Head of caudate nucleus (tissue), 42 donors: ENCODE results near the gene CYP17A1.
"Not testable (repeated sequence)": the region's sequence is repeated elsewhere in the genome, so short reads cannot be mapped to it uniquely, and the experiment has no call there.

ENCODE experiments used
- DNase-seq, 42 donors: peaks; one replicate each; pipeline versions ENCODE4 v3.0.0 to v3.0.0-alpha.2; 2020 to 2021; ENCODE audit warnings: mixed read lengths in 7 of 42
- intact Hi-C: fragments of 100-400 bp; cut with DNase I; formaldehyde crosslinking; loops from one replicate; pipeline ENCODE4 v1.15.0; 2022

The CYP17A1 gene

DNA sequence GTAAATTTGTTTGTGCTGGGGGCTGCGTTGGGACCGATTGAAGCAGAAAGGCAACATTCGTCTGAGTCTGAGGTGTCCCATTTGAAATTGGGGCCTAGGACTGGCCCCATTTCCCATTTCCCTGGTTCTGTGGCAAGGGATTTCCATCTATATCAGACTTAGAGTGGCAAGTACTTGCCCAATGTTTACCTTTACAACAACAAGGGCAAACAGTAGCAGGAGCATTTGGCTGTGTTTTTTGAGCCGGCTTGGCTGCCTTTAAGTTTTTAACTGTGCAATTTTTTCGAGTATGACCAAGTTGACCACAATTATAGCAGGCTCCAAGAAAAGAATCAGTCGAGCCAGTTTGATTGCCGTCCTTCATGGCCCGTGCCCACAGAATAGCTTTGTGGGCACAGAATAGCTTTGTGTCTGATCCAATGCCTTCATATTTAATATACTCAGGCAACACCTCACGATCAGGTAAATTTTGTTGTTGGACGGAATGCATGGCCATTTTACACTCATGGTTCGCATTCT, 4.7 kb upstream of the CYP17A1 start:
- intact Hi-C loops = loop anchor here (10.0 kb wide), 1 partner anchor 107 kb away; no protein-coding TSS in a partner anchor
- DNase-seq = no peak

DNA sequence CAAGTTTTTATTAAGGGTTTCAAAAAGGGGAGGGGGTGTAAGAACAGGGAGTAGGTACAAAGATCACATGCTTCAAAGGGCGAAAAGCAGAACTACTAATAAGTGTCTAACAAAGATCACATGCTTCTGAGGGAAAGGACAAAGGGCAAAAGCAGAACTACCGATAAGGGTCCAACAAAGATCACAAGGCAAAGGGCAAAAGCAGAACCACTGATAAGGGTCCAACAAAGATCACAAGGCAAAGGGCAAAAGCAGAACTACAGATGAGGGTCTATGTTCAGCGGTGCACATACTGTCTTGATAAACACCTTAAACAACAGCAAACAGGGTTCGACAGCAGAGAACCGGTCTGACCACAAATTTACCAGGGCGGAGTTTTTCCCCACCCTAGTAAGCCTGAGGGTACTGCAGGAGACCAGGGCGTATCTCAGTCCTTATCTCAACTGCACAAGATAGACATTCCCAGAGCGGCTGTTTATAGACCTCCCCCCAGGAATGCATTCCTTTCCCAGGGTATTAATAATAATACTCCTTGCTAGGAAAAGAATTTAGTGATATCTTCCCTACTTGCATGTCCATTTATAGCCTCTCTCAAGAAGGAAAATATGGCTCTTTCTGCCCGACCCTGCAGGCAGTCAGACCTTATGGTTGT, 1.2 kb upstream of the CYP17A1 start:
- intact Hi-C loops = loop anchor here (10.0 kb wide), 1 partner anchor 66 kb away; no protein-coding TSS in a partner anchor
- DNase-seq = not testable (repeated sequence)

DNA sequence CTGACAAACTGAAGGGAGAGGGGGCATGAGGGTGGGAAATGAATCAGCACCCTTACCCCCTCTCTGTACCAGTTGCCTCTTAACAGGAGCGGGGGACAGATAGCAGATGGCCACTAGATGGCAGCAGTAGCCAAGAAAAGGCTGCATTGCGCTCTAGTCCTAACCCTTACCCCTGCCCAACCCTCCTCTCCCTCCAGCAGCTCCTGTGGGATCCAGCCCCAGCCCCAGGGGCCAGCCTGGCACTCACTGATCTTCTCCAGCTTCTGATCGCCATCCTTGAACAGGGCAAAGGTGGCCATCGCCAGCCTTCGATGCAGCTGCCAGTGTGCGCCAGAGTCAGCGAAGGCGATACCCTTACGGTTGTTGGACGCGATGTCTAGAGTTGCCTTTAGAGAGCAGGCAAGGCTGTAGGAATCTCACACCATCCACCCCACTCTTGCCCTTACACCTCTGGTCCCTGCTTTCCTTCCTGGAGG, 2.2 kb downstream of the CYP17A1 start:
- intact Hi-C loops = loop anchor here (10.0 kb wide), 1 partner anchor 70 kb away; no protein-coding TSS in a partner anchor
- DNase-seq = peak; percentile 35 to 91 (median 79)

DNA sequence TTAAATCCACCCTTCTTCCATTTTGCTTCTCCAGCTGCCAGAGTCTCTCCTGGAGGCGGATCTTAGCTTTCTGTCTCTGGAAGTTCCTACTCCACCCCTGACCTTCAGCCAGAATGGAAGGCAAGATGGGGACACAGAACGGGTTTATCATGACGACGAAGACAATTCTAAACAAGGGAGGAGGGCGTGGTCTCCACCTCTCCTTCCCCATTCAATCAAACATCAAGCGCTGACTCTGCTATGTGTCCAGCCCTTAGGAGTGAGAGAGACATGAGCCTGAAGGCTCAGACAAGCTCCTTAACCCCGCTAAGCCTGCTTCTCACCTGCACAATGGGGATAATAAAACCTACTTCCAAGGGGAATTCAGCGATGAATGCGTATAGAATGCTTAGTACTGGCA, 3.1 kb downstream of the CYP17A1 start:
- DNase-seq = no peak
- intact Hi-C loops = loop anchor here (10.0 kb wide), 1 partner anchor 71 kb away; no protein-coding TSS in a partner anchor

DNA sequence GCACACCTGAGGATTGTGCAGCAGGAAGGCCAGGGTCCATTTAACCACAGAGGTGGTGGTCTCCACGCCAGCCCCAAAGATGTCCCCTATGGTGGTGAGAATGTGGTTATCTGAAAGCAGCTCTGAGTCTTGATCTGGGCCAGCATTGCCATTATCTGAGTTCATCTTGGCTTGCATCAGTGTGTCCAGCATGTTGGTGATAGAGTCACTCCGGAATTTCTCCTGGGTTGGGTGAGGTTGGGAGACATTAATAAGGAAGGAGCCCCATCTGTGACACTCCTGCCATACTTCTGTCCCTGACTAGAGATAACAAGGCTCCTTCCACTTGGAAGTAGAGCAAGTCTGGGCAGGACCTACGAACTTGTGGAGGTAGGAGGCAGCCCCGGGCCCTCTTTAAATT, 4.2 kb downstream of the CYP17A1 start:
- DNase-seq = no peak
- intact Hi-C loops = loop anchor here (10.0 kb wide), 1 partner anchor 72 kb away; no protein-coding TSS in a partner anchor

DNA sequence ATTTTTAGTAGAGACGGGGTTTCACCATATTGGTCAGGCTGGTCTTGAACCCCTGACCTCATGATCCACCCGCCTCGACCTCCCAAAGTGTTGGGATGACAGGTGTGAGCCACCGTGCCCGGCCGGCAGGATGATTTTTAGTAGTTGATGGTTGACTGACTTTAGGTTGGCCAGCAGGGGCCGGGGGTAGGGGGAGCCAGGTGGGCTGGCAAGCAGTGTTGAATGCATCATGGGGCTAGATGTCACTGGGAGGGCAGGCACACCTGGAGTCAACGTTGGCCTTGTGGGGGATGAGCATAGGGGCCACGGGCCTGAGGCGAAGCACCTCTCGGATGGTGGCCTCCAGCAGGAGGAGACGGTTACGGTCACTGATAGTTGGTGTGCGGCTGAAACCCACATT, 5.0 kb downstream of the CYP17A1 start:
- intact Hi-C loops = loop anchor here (10.0 kb wide), 1 partner anchor 73 kb away; no protein-coding TSS in a partner anchor

DNA sequence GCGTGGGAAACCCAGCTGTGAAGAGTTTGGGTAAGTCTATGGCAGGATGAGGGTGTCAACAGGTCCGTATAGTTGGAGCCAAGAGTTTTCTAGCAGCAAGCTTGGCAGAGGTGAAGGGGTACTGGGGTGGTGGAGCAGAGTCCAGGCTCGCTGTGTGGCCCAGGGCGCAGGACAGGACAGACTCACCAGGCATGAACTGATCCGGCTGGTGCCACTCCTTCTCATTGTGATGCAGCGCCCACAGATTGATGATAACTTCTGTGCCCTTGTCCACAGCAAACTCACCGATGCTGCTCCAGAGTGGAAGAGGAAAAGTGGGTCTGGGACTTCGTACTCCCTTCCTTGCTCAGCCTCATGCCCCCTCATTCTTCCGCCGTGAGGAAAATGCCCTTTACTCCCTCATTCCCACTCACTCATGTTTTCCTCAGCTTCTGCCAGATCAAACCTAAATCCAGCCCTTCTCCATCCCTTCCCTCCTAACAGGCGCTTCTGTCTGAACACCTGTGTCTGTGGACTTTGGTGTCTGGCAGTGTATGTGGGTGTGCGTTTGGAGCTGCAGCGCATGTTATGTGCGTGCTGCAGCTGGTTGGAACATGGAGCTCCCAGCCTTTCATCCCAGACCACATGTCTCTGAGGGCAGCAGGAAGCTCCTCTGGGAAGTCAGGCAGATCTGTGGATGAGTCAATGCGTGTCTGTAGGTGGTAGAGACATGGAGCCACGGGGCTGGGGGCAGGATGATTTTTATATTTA, 5.7 kb downstream of the CYP17A1 start:
- peak in 16 of 42 donors; percentile 6 to 61 (median 34) for DNase-seq
- intact Hi-C loops = loop anchor here (10.0 kb wide), 1 partner anchor 73 kb away; no protein-coding TSS in a partner anchor

More for the DNA sequence above, 5.0 kb downstream of the CYP17A1 start:
- DNase-seq = no peak

DNA sequence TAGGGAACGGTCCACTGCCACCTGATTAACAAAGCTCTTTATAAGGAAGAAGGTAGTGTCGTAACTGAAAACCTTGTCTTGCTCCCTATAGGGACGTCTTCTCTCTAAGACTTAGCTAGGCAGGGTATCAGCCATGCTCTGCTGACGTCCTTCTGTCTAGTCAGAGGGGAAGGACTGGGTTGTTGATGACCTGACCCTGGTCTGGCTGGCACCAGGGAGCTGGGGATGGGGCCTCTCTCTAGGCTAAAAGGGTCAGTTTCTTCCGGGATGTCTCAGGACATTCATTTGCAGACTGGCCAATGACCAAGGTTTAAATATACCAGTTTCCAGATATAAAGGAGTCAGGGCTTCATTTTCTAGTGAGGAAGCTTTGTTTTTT, 9.6 kb downstream of the CYP17A1 start:
- intact Hi-C loops = no loop called here
- DNase-seq = no peak

DNA sequence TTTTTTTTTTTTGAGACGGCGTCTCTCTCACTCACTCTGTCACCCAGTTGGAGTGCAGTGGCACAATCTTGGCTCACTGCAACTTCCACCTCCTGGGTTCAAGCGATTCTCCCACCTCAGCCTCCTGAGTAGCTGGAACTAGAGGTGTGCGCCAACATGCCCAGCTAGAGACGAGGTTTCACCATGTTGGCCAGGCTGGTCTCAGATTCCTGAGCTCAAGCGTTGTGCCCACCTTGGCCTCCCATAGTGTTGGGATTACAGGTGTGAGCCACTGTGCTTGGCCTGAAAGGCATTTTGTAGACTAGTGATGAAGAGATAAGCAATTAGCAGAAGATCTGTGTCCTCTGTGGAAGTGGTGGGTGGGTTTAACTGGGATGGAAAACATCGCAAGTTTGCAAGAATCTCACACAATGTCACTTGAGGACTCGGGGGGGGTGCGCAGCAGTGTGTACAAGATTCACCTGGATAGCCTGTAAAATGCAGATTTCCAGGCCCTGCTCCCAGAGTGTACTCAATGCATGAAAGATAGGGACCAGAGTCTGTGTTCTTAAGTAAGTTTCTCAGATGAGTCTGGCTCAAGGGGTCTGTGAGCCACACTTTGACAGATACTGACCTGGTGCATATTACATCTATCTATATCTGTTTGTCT, 10.9 kb downstream of the CYP17A1 start:
- intact Hi-C loops = no loop called here
- DNase-seq = no peak

DNA sequence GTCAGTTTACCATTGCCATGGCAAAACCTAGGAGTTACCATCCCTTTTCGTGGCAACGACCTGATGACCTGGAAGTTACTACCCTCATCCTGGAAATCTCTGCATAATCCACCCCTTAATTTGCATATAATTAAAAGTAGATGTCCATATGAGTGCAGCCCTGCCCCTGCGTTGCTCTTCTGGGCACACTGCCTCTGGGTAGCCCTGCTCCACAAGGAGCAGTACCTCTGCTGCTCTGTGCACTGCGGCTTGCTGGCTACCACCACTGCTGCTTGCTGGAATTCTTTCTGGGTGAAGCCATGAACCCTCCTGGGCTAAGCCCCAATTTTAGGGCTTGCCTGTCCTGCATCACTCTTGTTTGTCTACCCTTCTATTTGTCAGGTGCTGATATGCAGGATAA, 12.5 kb downstream of the CYP17A1 start:
- intact Hi-C loops = no loop called here

DNA sequence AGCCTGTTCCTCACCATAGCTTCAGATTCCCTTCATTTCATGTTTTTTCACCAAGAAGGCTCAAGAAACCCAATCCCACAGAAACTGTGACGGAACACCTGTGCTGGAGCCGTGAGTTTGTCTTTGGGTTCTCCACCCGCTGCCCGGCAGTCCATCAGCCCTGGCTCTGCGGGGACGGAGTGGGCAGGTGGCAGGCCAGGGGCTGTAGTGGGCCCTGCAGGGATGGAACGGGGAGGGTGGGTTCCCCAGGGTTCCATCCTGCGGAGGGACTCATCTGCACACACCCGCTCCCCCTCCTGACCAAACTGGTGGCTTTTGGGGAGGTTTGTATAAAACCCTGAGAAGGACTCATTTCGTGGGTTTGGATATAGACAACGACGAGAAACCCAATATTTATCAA, 15.0 kb downstream of the CYP17A1 start:
- intact Hi-C loops = no loop called here
- DNase-seq = no peak

More for the DNA sequence above, 12.5 kb downstream of the CYP17A1 start:
- no peak for DNase-seq

DNA sequence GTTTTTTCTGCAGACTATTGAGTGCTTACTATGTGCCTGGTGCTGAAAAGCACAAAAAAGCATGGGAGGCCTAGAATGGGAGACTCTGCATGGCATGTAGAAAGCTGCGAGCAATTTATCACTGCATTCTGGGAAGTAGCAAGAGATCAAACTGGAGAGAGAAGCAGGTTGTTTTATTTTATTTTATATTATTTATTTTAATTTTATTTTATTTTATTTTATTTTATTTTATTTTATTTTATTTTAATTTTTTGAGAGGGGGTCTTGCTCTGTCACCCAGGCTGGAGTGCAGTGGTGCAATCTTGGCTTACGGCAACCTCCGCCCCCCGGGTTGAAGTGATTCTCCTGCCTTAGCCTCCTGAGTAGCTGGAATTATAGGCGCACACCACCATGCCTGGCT, 17.2 kb downstream of the CYP17A1 start:
- intact Hi-C loops, DNase-seq: not testable (repeated sequence)

DNA sequence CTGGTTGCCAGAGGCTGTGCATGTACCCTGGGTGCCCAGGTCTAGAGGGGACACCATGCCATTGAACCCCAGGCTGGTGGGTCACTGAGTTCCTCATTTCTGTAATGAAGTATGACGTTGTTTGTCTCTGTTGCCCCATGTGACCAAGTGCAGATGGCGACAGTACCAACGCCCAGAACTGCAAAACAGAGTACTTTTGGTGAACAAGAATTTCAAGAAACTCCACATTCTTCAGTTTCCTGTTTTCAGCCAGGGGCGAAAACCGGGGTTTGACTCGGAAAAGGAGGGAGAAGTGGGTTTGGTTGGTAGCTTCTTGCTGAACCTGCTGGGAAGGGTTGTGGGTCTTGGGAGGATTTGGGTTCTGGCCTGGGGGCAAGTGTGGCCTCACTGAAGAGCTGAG, 18.2 kb downstream of the CYP17A1 start:
- intact Hi-C loops = no loop called here
- peak in 6 of 42 donors; percentile 11 to 51 (median 26) for DNase-seq

DNA sequence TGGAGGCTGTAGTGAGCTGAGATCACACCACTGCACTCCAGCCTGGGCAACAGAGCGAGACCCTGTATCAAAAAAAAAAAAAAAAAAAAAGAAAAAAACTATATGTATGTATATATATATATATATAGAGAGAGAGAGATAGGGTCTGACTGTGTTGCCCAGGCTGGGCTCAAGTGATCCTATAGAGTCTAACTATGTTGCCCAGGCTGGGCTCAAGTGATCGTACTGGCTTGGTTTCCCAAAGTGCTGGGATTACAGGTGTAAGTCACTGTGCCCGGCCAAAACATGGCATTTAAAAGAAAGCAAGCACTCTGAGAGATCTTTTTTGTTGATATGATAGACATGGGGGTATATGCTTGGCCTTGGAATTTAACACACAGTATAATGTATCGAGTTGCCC, 20.0 kb downstream of the CYP17A1 start:
- intact Hi-C loops = no loop called here

DNA sequence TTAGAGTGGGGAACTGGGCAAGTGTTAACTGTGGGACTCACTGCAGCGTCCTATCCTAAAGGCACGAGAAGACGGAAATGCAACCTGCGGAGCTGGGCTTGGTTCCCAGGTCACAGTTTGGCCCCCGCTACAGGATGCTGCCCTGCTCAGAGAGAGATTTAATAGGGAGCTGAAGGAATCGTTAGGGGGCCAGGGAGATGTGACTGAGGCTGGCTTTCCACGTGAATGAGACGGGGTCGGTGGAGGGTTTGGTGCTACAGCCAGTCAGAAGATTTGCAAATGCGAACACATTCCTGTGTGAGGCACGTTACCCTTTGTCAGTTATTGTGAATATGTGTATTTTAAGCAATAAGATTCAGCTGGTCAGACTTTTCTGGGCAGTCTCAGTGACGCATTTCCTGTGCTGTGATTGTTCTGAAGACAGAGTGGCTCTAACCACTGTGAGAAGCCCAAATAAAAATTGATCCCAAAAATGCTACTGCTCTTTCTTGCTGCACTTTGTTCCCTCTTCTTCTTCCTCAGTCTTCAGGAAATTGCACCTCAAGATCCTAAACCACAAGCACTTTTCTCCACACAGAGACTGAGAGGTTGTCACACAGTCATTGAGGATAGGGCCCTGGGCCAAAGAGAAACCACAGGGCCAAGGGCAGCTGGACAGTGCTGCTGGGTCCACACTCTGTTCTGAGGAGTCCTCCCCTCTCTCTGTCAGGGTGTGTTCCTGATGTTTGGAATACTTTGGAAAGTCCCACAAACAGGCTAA, 21.2 kb downstream of the CYP17A1 start:
- DNase-seq = peak in 13 of 42 donors; percentile 7 to 61 (median 30)
- intact Hi-C loops = no loop called here

More for the DNA sequence above, 20.0 kb downstream of the CYP17A1 start:
- no peak for DNase-seq

DNA sequence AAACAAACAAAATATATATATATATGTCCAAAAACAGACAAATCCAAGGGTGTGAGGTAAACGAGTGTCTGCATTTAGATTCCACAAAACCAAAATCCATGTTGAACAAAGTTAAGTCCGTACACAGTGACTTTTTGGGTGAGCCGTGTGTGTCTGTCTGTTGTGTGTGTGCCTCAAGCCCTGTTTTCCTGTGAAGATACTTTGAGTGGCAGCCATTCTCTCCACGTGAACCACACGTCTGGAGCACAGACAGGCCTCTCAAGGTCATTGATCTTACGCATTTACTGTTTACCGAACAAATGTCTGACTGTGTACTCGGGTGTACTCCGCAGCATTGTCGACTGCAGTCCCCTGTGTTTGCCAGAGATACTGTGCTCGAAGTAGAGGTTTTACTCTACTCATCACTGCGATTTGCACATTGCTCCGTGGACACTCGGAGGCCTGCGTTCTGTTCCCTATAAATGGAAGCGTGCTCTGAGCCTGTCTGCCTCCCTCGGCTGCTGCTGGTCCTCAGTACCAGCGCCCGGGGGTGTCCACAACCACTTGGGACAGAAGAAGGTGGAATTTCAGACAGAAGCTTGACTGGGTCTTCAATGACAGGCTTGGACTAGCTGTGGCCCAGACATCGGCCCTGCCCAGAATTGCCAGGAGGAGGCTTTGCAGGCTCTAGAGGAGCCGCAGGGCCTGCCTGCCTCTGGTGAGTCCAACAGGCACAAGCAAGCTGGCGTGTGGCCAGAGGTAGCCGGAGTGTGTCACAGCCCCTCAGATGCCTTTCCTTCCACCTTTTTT, 22.1 kb downstream of the CYP17A1 start:
- peak in 23 of 42 donors; percentile 8 to 64 (median 36) for DNase-seq
- intact Hi-C loops = no loop called here

DNA sequence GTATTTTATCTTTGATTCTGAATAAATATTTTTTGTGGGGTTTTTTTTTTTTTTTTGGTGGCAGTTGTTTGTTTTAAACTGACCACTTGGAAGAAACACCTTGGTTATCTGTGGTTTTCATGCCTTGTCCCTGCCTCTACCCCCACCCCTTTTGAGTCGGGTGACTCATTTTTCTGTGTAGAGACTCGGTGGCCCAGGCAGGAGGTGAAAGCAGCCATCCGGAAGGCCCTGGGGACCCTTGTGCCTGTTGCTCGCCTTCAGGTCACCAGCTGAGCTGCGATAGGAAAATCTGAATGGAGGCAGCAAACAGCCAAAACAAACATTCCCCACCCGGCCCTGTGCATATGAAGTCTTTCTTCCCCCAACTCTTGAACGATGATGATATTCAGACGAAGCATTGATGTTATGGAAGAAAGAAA, 22.8 kb downstream of the CYP17A1 start:
- DNase-seq = no peak
- intact Hi-C loops = no loop called here
